Smooth muscle cell (in vitro differentiated cells): ENCODE measurements around the gene UBE2QL1. TPM values are rescaled to one million over a fixed set of nuclear protein-coding genes. Genes with fewer than 3 reads are reported as not detected.

Source experiments
- DNase-seq: peaks from one replicate; lab custom pipeline; 2025; ENCODE audit not compliant: unreplicated experiment; lab: John Stamatoyannopoulos, UW
- H2AFZ ChIP-seq: fragments of 200-600 bp; sonication (generic); 2 replicates; pipeline ENCODE4 v1.6.0; 2016; ENCODE audit warnings: antibody characterized with exemption, low read depth, mild to moderate bottlenecking
- H3F3A ChIP-seq: fragments of 200-600 bp; sonication (generic); 2 replicates; pipeline ENCODE4 v1.6.0; 2017; ENCODE audit warnings: antibody characterized with exemption, low read depth
- H3K27ac ChIP-seq: fragments of 200-600 bp; sonication (generic); 2 replicates; pipeline ENCODE4 v1.5.1; 2016; ENCODE audit warnings: low read depth, mild to moderate bottlenecking
- H3K27me3 ChIP-seq: fragments of 200-600 bp; sonication (generic); 2 replicates; pipeline ENCODE4 v1.6.1; 2016; ENCODE audit warnings: low read depth, mild to moderate bottlenecking
- H3K36me3 ChIP-seq: fragments of 200-600 bp; sonication (generic); 2 replicates; pipeline ENCODE4 v1.5.1; 2016; ENCODE audit warnings: low read depth
- H3K4me1 ChIP-seq: fragments of 200-600 bp; sonication (generic); 2 replicates; pipeline ENCODE4 v1.5.1; 2016; ENCODE audit warnings: low read depth
- H3K4me2 ChIP-seq: fragments of 200-600 bp; sonication (generic); 2 replicates; pipeline ENCODE4 v1.6.0; 2016; ENCODE audit warnings: mild to moderate bottlenecking
- H3K4me3 ChIP-seq: fragments of 200-600 bp; sonication (generic); 2 replicates; pipeline ENCODE4 v1.5.1; 2016; ENCODE audit warnings: mild to moderate bottlenecking
- H3K79me2 ChIP-seq: fragments of 200-600 bp; sonication (generic); 2 replicates; pipeline ENCODE4 v1.6.0; 2016; ENCODE audit warnings: low read depth, mild to moderate bottlenecking
- H3K9ac ChIP-seq: fragments of 200-600 bp; sonication (generic); 2 replicates; pipeline ENCODE4 v1.6.0; 2016; ENCODE audit warnings: low read depth
- H3K9me3 ChIP-seq: fragments of 200-600 bp; sonication (generic); replicated peaks from 2 replicates; pipeline ENCODE4 v1.5.1; 2016; ENCODE audit warnings: low read depth
- H4K20me1 ChIP-seq: fragments of 200-600 bp; sonication (generic); 2 replicates; pipeline ENCODE4 v1.6.0; 2016; ENCODE audit warnings: low read depth
- CTCF ChIP-seq: fragments of 200-600 bp; sonication (generic); IDR thresholded peaks from 2 replicates; pipeline ENCODE4 v1.5.1; 2017; ENCODE audit warnings: borderline replicate concordance, mild to moderate bottlenecking, antibody characterized with exemption; ENCODE audit not compliant: insufficient read depth, poor library complexity, severe bottlenecking
- WGBS: methylation state at CpG from one replicate; pipeline ENCODE4 v1.1.7; 2016; ENCODE audit warnings: low lambda C conversion rate; 5-methylcytosine and 5-hydroxymethylcytosine counted together
- polyA plus RNA-seq: library from polyadenylated mRNA; unstranded; fragments of >200 nt; fragmentation: Nextera tagmentation; extraction: Ambion mirVana; gene quantifications from 2 replicates; pipeline ENCODE4 v1.2.1, GENCODE V29; 2016
- total RNA-seq: library from RNA; depleted of rRNA; stranded (reverse); fragments of >200 nt; gene quantifications from 2 replicates; pipeline ENCODE4 v1.2.3, GENCODE V29; 2014

Gene UBE2QL1
- total and polyA plus RNA-seq, 2 experiments from 2014 or later: 1.2 to 1.3 TPM

- no peaks in the 10 kb centered on the region for H3K36me3 ChIP-seq
- WGBS: 70% methylated on average over 12 of the region's 12 CpGs
- H3K4me1 ChIP-seq: peaks cover 15% of the 10 kb centered on the region
- no peak overlapping the region for H3K27ac ChIP-seq
- H3K9ac ChIP-seq: no peak overlapping the region
- H3F3A ChIP-seq: no peaks in the 10 kb centered on the region
- no peak overlapping the region for H3K4me2 ChIP-seq
- H3K9me3 ChIP-seq: no peaks in the 10 kb centered on the region
- DNase-seq: no peak
- H3K79me2 ChIP-seq: no peaks in the 10 kb centered on the region
- H4K20me1 ChIP-seq: peaks cover 18% of the 10 kb centered on the region
- no peak overlapping the region for H2AFZ ChIP-seq
- peaks cover 42% of the 10 kb centered on the region for H3K27me3 ChIP-seq
- TF ChIP-seq CTCF: no peak
- H3K4me3 ChIP-seq: no peak overlapping the region
These were observed 6.0 kb downstream of the UBE2QL1 start for GRCh38 chr5:6454628-6455053.

- Histone ChIP-seq H3K4me3 (no peak overlapping the region), H3K27me3 (peaks cover 32% of the 10 kb centered on the region), H3K4me1 (peaks cover 5% of the 10 kb centered on the region), H3F3A (no peaks in the 10 kb centered on the region), H3K9me3 (no peaks in the 10 kb centered on the region), H3K36me3 (no peaks in the 10 kb centered on the region), H3K79me2 (no peaks in the 10 kb centered on the region), H4K20me1 (peaks cover 11% of the 10 kb centered on the region), H2AFZ (no peak overlapping the region), H3K27ac (no peak overlapping the region), H3K9ac (no peak overlapping the region), H3K4me2 (no peak overlapping the region)
- 82% methylated on average over 13 of the region's 13 CpGs for WGBS
- TF ChIP-seq CTCF: no peak
- DNase-seq: no peak
These were observed 7.0 kb downstream of the UBE2QL1 start for GRCh38 chr5:6455571-6456200.

GRCh38 chr5:6456766-6457370 lies 8.2 kb downstream of the UBE2QL1 start:
- peaks cover 20% of the 10 kb centered on the region for H3K27me3 ChIP-seq
- no peak for TF ChIP-seq CTCF
- H3K27ac ChIP-seq: no peak overlapping the region
- H3K4me2 ChIP-seq: no peak overlapping the region
- WGBS: 98% methylated on average over 5 of the region's 6 CpGs
- no peak overlapping the region for H2AFZ ChIP-seq
- no peak overlapping the region for H3K4me3 ChIP-seq
- no peaks in the 10 kb centered on the region for H3K4me1 ChIP-seq
- peaks cover 9% of the 10 kb centered on the region for H4K20me1 ChIP-seq
- no peaks in the 10 kb centered on the region for H3K36me3 ChIP-seq
- H3K9ac ChIP-seq: no peak overlapping the region
- DNase-seq: no peak
- no peaks in the 10 kb centered on the region for H3K9me3 ChIP-seq
- no peaks in the 10 kb centered on the region for H3K79me2 ChIP-seq
- H3F3A ChIP-seq: no peaks in the 10 kb centered on the region

GRCh38 chr5:6457592-6457991 lies 8.9 kb downstream of the UBE2QL1 start:
- H3K9me3 ChIP-seq: no peaks in the 10 kb centered on the region
- H3K27ac ChIP-seq: no peak overlapping the region
- 89% methylated on average over 5 of the region's 5 CpGs for whole genome bisulfite sequencing
- no peaks in the 10 kb centered on the region for H3K79me2 ChIP-seq
- no peak overlapping the region for H2AFZ ChIP-seq
- no peak overlapping the region for H3K4me3 ChIP-seq
- no peak for DNase-seq
- peaks cover 4% of the 10 kb centered on the region for H4K20me1 ChIP-seq
- no peaks in the 10 kb centered on the region for H3F3A ChIP-seq
- peaks cover 13% of the 10 kb centered on the region for H3K27me3 ChIP-seq
- H3K36me3 ChIP-seq: no peaks in the 10 kb centered on the region
- TF ChIP-seq CTCF: no peak
- H3K9ac ChIP-seq: no peak overlapping the region
- no peak overlapping the region for H3K4me2 ChIP-seq
- no peaks in the 10 kb centered on the region for H3K4me1 ChIP-seq
